H1 (cell line): ENCODE measurements around the gene FNDC10. TPM values are rescaled to one million over a fixed set of nuclear protein-coding genes. Genes with fewer than 3 reads are reported as not detected.

Experiments used
- CTCF ChIA-PET: fragments of 300-600 bp; sonication (Branson Sonifier 250); formaldehyde crosslinking; loops from one replicate; lab custom pipeline; 2021; ENCODE audit not compliant: partially characterized antibody; lab: Charles Lee
- POLR2A ChIA-PET: fragments of 300-600 bp; sonication (Branson Sonifier 250); formaldehyde crosslinking; loops from one replicate; lab custom pipeline; 2021; ENCODE audit warnings: inconsistent platforms; ENCODE audit not compliant: partially characterized antibody; lab: Charles Lee
- DNase-seq, 2 experiments: peaks; one replicate each; pipeline versions ENCODE4 v3.0.0 to v3.0.0-alpha.2; 2010 to 2022; ENCODE audit warnings: low spot score in 2 of 2, low read depth in 1 of 2, mixed read lengths in 1 of 2
- FAIRE-seq: peaks from 2 replicates; lab custom pipeline; 2011; peaks lifted over from hg19 to GRCh38; lab: Jason Lieb, UNC
- H2AFZ ChIP-seq: 2 replicates; pipeline ENCODE4 v1.8.1; 2012; ENCODE audit warnings: low read length, inconsistent platforms
- H2AK5ac ChIP-seq: 2 replicates; pipeline ENCODE4 v1.6.1; 2013; ENCODE audit warnings: low read depth, low read length
- H2BK120ac ChIP-seq: replicated peaks from 2 replicates; pipeline ENCODE3; 2013; ENCODE audit warnings: low read depth, low read length, inconsistent platforms
- H2BK12ac ChIP-seq: 2 replicates; pipeline ENCODE4 v1.6.1; 2013; ENCODE audit warnings: low read depth, low read length
- H2BK15ac ChIP-seq: 2 replicates; pipeline ENCODE4 v1.6.1; 2013; ENCODE audit warnings: low read length
- H2BK20ac ChIP-seq: 2 replicates; pipeline ENCODE4 v1.6.1; 2013; ENCODE audit warnings: low read length
- H2BK5ac ChIP-seq: 2 replicates; pipeline ENCODE4 v1.6.1; 2013; ENCODE audit warnings: low read depth, low read length
- H3K14ac ChIP-seq: 2 replicates; pipeline ENCODE4 v1.6.1; 2013; ENCODE audit warnings: inconsistent platforms; ENCODE audit not compliant: insufficient read length
- H3K18ac ChIP-seq: 2 replicates; pipeline ENCODE4 v1.6.1; 2013; ENCODE audit warnings: low read length; ENCODE audit errors: extremely low read depth
- H3K23ac ChIP-seq: 2 replicates; pipeline ENCODE4 v1.6.1; 2013; ENCODE audit warnings: inconsistent platforms; ENCODE audit not compliant: insufficient read length
- H3K23me2 ChIP-seq: 2 replicates; pipeline ENCODE4 v1.6.1; 2013; ENCODE audit warnings: low read depth, low read length
- H3K27ac ChIP-seq: 2 replicates; pipeline ENCODE4 v1.6.1; 2011; ENCODE audit warnings: low read depth, low read length, inconsistent platforms
- H3K27me3 ChIP-seq, 4 experiments: replicated peaks in 1 of 4; 1 replicate in 1 of 4; 2 replicates in 3 of 4; pipeline versions ENCODE4 v1.6.1 to v1.8.1; 2011 to 2013; ENCODE audit warnings: low read length in 3 of 4, mild to moderate bottlenecking in 3 of 4, inconsistent platforms in 2 of 4, mixed read lengths in 2 of 4, moderate library complexity in 1 of 4; ENCODE audit not compliant: control insufficient read depth in 3 of 4, insufficient read depth in 3 of 4; ENCODE audit errors: extremely low read depth in 1 of 4
- H3K36me3 ChIP-seq, 4 experiments: 2 replicates each; pipeline versions ENCODE4 v1.6.1 to v1.8.1; 2011 to 2013; ENCODE audit warnings: mild to moderate bottlenecking in 4 of 4, low read length in 3 of 4, moderate library complexity in 2 of 4, control low read depth in 1 of 4, inconsistent platforms in 1 of 4; ENCODE audit not compliant: insufficient read depth in 4 of 4, control insufficient read depth in 2 of 4
- H3K4ac ChIP-seq: replicated peaks from 2 replicates; pipeline ENCODE3; 2013; ENCODE audit warnings: low read length, low read depth, mixed read lengths, inconsistent platforms; ENCODE audit not compliant: insufficient read length
- H3K4me1 ChIP-seq, 4 experiments: replicated peaks in 1 of 4; 1 replicate in 1 of 4; 2 replicates in 3 of 4; pipeline versions ENCODE4 v1.6.1 to v1.8.1; 2011 to 2013; ENCODE audit warnings: low read length in 3 of 4, inconsistent platforms in 2 of 4, mixed read lengths in 1 of 4; ENCODE audit not compliant: insufficient read depth in 4 of 4, control insufficient read depth in 3 of 4
- H3K4me2 ChIP-seq, 2 experiments: 2 replicates each; pipeline versions ENCODE4 v1.6.1 to v1.8.1; 2011 to 2013; ENCODE audit warnings: low read depth in 2 of 2, low read length in 2 of 2, control low read depth in 1 of 2, inconsistent platforms in 1 of 2, mild to moderate bottlenecking in 1 of 2; ENCODE audit not compliant: insufficient read depth in 1 of 2
- H3K4me3 ChIP-seq, 4 experiments: fragments of 200-600, 300-600 bp in 1 of 4; sonication (generic), shearing (Covaris generic), sonication (Bioruptor Twin) in 1 of 4; 2 replicates each; pipeline versions ENCODE4 v1.5.1 to v1.8.1; 2011 to 2016; ENCODE audit warnings: low read length in 4 of 4, low read depth in 3 of 4, control low read depth in 2 of 4, inconsistent platforms in 2 of 4, mild to moderate bottlenecking in 2 of 4, mixed read lengths in 1 of 4, moderate library complexity in 1 of 4; ENCODE audit not compliant: insufficient read depth in 2 of 4; ENCODE audit errors: extremely low read depth in 1 of 4
- H3K56ac ChIP-seq: replicated peaks from 2 replicates; pipeline ENCODE3; 2013; ENCODE audit warnings: low read depth, mild to moderate bottlenecking, mixed read lengths, low read length, inconsistent platforms; ENCODE audit not compliant: insufficient read length
- H3K79me1 ChIP-seq: 2 replicates; pipeline ENCODE4 v1.6.1; 2013; ENCODE audit warnings: low read depth, low read length, control low read depth
- H3K79me2 ChIP-seq, 2 experiments: 2 replicates each; pipeline versions ENCODE4 v1.6.1 to v1.8.1; 2012 to 2013; ENCODE audit warnings: low read length in 2 of 2, mild to moderate bottlenecking in 2 of 2, inconsistent platforms in 1 of 2; ENCODE audit not compliant: insufficient read depth in 2 of 2, control insufficient read depth in 1 of 2
- H3K9ac ChIP-seq, 4 experiments: replicated peaks in 1 of 4; 1 replicate in 1 of 4; 2 replicates in 3 of 4; pipeline versions ENCODE4 v1.6.1 to v1.8.1; 2011 to 2013; ENCODE audit warnings: low read depth in 3 of 4, low read length in 3 of 4, control low read depth in 2 of 4, mild to moderate bottlenecking in 2 of 4, moderate library complexity in 2 of 4, inconsistent platforms in 1 of 4; ENCODE audit errors: extremely low read depth in 1 of 4
- H3K9me3 ChIP-seq, 2 experiments: 2 replicates each; pipeline versions ENCODE4 v1.6.1 to v1.8.1; 2012 to 2013; ENCODE audit warnings: mild to moderate bottlenecking in 2 of 2, moderate library complexity in 2 of 2, control low read depth in 1 of 2, inconsistent platforms in 1 of 2, low read depth in 1 of 2, low read length in 1 of 2, mixed read lengths in 1 of 2; ENCODE audit not compliant: insufficient read depth in 2 of 2
- H4K20me1 ChIP-seq, 2 experiments: replicated peaks in 1 of 2; 2 replicates each; pipeline versions ENCODE3 to v1.8.1; 2011 to 2013; ENCODE audit warnings: inconsistent platforms in 2 of 2, low read length in 2 of 2, mild to moderate bottlenecking in 1 of 2; ENCODE audit not compliant: insufficient read depth in 2 of 2, control insufficient read depth in 1 of 2
- H4K5ac ChIP-seq: 2 replicates; pipeline ENCODE4 v1.6.1; 2013; ENCODE audit warnings: low read length, low read depth, mixed read lengths, inconsistent platforms; ENCODE audit not compliant: insufficient read length
- H4K8ac ChIP-seq: 2 replicates; pipeline ENCODE4 v1.8.0; 2013; ENCODE audit warnings: mild to moderate bottlenecking, moderate library complexity, low read length, inconsistent platforms; ENCODE audit not compliant: insufficient read depth; ENCODE audit errors: extremely low read depth
- H4K91ac ChIP-seq: replicated peaks from 2 replicates; pipeline ENCODE3; 2013; ENCODE audit warnings: low read length, mixed read lengths, inconsistent platforms; ENCODE audit not compliant: insufficient read length
- CTCF ChIP-seq, 3 experiments: IDR thresholded peaks; 1 replicate in 2 of 3; 2 replicates in 1 of 3; pipeline versions ENCODE4 v1.5.1 to v1.6.1; 2011; ENCODE audit warnings: low read length in 3 of 3, mild to moderate bottlenecking in 3 of 3, inconsistent platforms in 2 of 3, low read depth in 1 of 3, moderate library complexity in 1 of 3; ENCODE audit not compliant: insufficient read depth in 1 of 3; ENCODE audit errors: control extremely low read depth in 1 of 3
- KDM1A ChIP-seq: fragments of 200-600, 300-600 bp; sonication (generic); IDR thresholded peaks from 2 replicates; pipeline ENCODE4 v1.7.1; 2016; ENCODE audit warnings: mild to moderate bottlenecking, low read length, borderline replicate concordance
- RAD21 ChIP-seq, 2 experiments: IDR thresholded peaks in 1 of 2; conservative IDR thresholded peaks in 1 of 2; 2 replicates each; pipeline ENCODE4 v1.6.1; 2011; ENCODE audit warnings: low read depth in 2 of 2, low read length in 2 of 2, improper control_type of control experiment in 1 of 2, inconsistent platforms in 1 of 2, mild to moderate bottlenecking in 1 of 2, moderate library complexity in 1 of 2
- WGBS, 2 experiments: shearing (Covaris generic) in 1 of 2; methylation state at CpG; one replicate each; pipeline versions ENCODE4 v1.1.6 to v1.1.7; 2013 to 2015; ENCODE audit warnings: low lambda C conversion rate in 2 of 2, mixed read lengths in 2 of 2, inconsistent platforms in 1 of 2, low coverage in 1 of 2, missing lambda C conversion rate in 1 of 2; ENCODE audit not compliant: insufficient replicate concordance in 2 of 2, insufficient coverage in 1 of 2, insufficient read length in 1 of 2; ENCODE audit errors: extremely low coverage in 1 of 2, missing lambda C conversion rate in 1 of 2; 5-methylcytosine and 5-hydroxymethylcytosine counted together
- polyA plus RNA-seq, 7 experiments: library from polyadenylated mRNA; depleted of rRNA in 3 of 7; stranded (reverse) in 5 of 7; unstranded in 2 of 7; fragments of >200 nt in 5 of 7; fragments of 200-250 nt in 2 of 7; gene quantifications; 1 replicate in 5 of 7; 2 replicates in 1 of 7; 4 replicates in 1 of 7; pipeline versions ENCODE4 v1.2.1 to v1.2.3, GENCODE V29; 2011 to 2013; ENCODE audit warnings: missing spikeins in 2 of 7, mixed read lengths in 2 of 7
- total RNA-seq: library from RNA; stranded (reverse); fragmentation: NEBNext Ultra II Directional; extraction: Animal tissue kit (Norgen Biotek cat#: 25700); gene quantifications from 2 replicates; pipeline ENCODE4 v1.2.1, GENCODE V29; 2021

Gene FNDC10
- total and polyA plus RNA-seq, 2 of the 8 experiments (the other 6 are each of a cell fraction or from before 2014, with no cell fraction given), result 19.0 to 21.8 TPM

GRCh38 chr1:1550591-1551432 is 49.1 kb downstream of the FNDC10 start:
- Histone ChIP-seq H2BK20ac (no peak overlapping the region), H3K4me1 (no peaks in the 10 kb centered on the region; a peak in 2 of 7 replicates), H4K91ac (no peak overlapping the region), H3K18ac (no peak overlapping the region), H3K23ac (no peak overlapping the region), H2BK120ac (no peak overlapping the region), H3K23me2 (no peaks in the 10 kb centered on the region), H3K27ac (no peak overlapping the region), H3K36me3 (peaks cover 0 to 4% (median 0%) of the 10 kb centered on the region in 4 experiments; a peak in 2 of 8 replicates), H2BK12ac (no peak overlapping the region), H3K56ac (no peak overlapping the region), H4K20me1 (peaks cover 17 to 28% of the 10 kb centered on the region in 2 experiments), H3K4ac (no peak overlapping the region), H2AK5ac (no peak overlapping the region), H3K14ac (no peak overlapping the region), H3K79me1 (peaks cover 14% of the 10 kb centered on the region), H2AFZ (no peak overlapping the region), H3K9ac (no peak overlapping the region; a peak in 1 of 7 replicates), H4K8ac (no peak overlapping the region), H3K9me3 (no peaks in the 10 kb centered on the region), H4K5ac (no peak overlapping the region), H3K4me2 (no peak overlapping the region), H2BK15ac (no peak overlapping the region), H3K79me2 (peaks cover 0 to 19% of the 10 kb centered on the region in 2 experiments; a peak in 1 of 4 replicates), H2BK5ac (peak overlapping the region; percentile 63; the same call in 1 of the 2 replicates), H3K27me3 (no peaks in the 10 kb centered on the region)
- ChIA-PET POLR2A (interaction anchor here (0.9 to 23.0 kb wide), 7 partner anchors 9 to 148 kb away, joined by 3 to 367 read pairs (median 3); partner anchors contain the start of gene MIB2), CTCF (interaction anchor here (0.7 to 2.0 kb wide), 13 partner anchors 8 to 182 kb away, joined by 3 to 9 read pairs (median 4); no protein-coding TSS in a partner anchor)
- no peak for DNase-seq
- FAIRE-seq, result no peak
- 90% methylated on average over 15 of the region's 15 CpGs; no CpG with 5 or more reads in 1 of the 2 experiments for WGBS, 2 experiments
- TF ChIP-seq RAD21 (IDR thresholded peaks at IDR 0.05 in 1 of 2, conservative IDR thresholded peaks at IDR 0.05 in 1 of 2; ENCODE audit: low read depth in 2 of 2, low read length in 2 of 2) (peak; percentile 30 to 32; a peak in 3 of 4 replicates), CTCF (IDR thresholded peaks at IDR 0.05; ENCODE audit: control extremely low read depth in 1 of 3, insufficient read depth in 1 of 3, low read depth in 1 of 3, low read length in 3 of 3) (peak; percentile 24 to 55 (median 52)), KDM1A (no peak)
- TF ChIP-seq, all 59 proteins: peak for 2
- no peak overlapping the region for H3K4me3 ChIP-seq
